Activated T-cell treated with anti-CD3 and anti-CD28 coated beads for 4 hours (primary cell): ENCODE data around the gene KCNA1.

Experiments
- DNase-seq: peaks from one replicate; pipeline ENCODE4 v3.0.0-alpha.2; 2020

KCNA1 gene

DNA sequence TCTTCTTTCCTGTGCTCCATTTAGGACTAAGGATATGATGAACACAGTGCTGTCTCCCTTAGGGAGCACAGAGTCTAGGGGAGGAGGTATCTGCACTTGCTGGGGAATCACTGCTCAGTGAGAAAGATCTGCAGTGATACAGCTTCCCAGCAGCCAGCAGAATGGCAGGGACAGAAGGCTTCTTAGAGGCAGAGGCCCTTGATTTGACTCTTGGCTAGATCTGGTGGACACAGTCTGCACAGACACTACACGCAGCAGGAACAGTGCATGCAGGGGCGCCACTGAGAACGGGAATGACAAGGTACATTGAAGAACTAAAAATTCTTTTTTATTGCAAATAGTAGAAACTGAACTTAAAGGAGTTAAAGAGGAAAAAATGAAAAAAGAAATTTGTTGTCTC is 51.6 kb downstream of the KCNA1 start:
- DNase-seq = no peak

DNA sequence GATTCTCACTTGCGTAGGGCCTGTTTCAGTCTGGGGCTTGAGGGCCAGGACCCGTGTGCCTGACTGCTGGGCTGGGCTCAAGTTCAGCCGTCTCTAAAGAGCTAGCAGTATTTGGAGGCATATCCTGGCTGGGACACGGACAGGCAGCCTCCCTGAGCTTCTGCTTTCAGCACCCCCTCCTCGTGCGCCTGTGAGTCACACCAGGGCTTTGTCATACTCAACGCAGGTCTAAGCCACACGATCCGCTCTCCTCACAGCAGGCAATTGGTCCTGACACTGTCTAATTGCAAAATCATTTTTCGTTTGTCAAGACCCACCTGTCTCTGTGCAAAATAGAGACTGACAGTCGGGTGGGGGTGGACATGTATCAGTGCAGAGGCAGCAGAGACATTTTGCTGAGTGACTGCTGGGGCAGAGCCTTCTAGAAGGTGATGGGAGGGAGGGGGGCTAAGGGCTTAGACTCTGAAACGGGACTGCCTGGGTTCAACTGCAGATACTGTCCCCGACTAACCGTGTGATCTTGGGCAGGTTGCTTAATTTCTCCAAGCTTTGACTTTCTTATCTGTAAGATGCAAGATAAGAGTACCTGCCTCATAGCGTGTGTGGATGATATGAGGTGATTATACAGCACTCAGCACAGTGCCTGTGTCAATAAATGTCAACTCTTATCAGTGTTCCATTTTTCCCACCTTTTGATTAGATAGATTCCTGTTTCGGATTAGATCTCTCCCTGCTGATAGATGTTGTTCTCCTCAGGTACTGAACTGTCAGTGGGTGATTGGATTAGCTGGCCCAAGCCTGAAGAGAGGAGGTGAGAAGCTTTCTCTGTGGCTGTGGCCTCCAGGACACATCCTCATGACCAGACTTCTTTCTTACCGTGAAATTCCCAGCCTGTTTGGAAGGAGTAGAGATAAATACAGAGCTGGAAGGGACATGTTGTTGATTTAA is 53.1 kb downstream of the KCNA1 start:
- no peak for DNase-seq
